ENCODE data around the gene TRAPPC5. TPM values are rescaled to one million over a fixed set of nuclear protein-coding genes. Genes with fewer than 3 reads are reported as not detected.
"Not testable (repeated sequence)": the region's sequence is repeated elsewhere in the genome, so short reads cannot be mapped to it uniquely, and the experiment has no call there.

Gene TRAPPC5
- total RNA-seq, 1 experiment from 2014 or later: 101 TPM

- Histone ChIP-seq H3K4me3 (replicated peaks in 1 of 2; ENCODE audit: low read depth in 1 of 2, low read length in 2 of 2) (no peak overlapping the region), H3K79me2 (ENCODE audit: insufficient read depth, low read length) (peaks cover 9% of the 10 kb centered on the region), H3K4me1 (ENCODE audit: control insufficient read depth in 1 of 2, insufficient read depth in 2 of 2, low read length in 2 of 2) (peaks cover 2 to 15% of the 10 kb centered on the region in 2 experiments; a peak in 3 of 4 replicates), H3K9me2 (ENCODE audit: insufficient read depth) (no peaks in the 10 kb centered on the region), H2AFZ (ENCODE audit: low read depth, low read length, poor library complexity, severe bottlenecking) (no peak overlapping the region), H3K27me3 (ENCODE audit: insufficient read depth, low read length) (no peaks in the 10 kb centered on the region), H3K4me2 (ENCODE audit: low read length) (no peak overlapping the region), H3K27ac (ENCODE audit: low read depth, low read length) (no peak overlapping the region; the same call in 1 of the 2 replicates), H3K9ac (ENCODE audit: low read length) (no peak overlapping the region), H3K36me3 (ENCODE audit: control insufficient read depth in 1 of 2, insufficient read depth in 2 of 2, low read length in 2 of 2) (peaks cover 0 to 11% of the 10 kb centered on the region in 2 experiments; a peak in 1 of 4 replicates), H3K9me3 (ENCODE audit: control insufficient read depth in 1 of 2, insufficient read depth in 1 of 2, low read depth in 1 of 2, low read length in 2 of 2) (peaks cover 0 to 4% of the 10 kb centered on the region in 2 experiments; a peak in 1 of 4 replicates), H4K20me1 (ENCODE audit: insufficient read depth) (no peaks in the 10 kb centered on the region)
- BruUV-seq (replicated peaks): no TSS peak
- ATAC-seq: no peak
- RAD21 ChIA-PET (ENCODE audit: low non-redundant PET in 1 of 2, low total read pairs in 2 of 2, uncharacterized antibody in 2 of 2, unreplicated experiment in 2 of 2): no interaction called here
- TF ChIP-seq SRF (IDR thresholded peaks at IDR 0.05; ENCODE audit: low read depth): no peak
- TF ChIP-seq REST (IDR thresholded peaks at IDR 0.05; ENCODE audit: low read depth): no peak
- no peak for TF ChIP-seq CTCF (IDR thresholded peaks at IDR 0.05 in 2 of 3, conservative IDR thresholded peaks at IDR 0.05 in 1 of 3; ENCODE audit: borderline replicate concordance in 1 of 3, insufficient read depth in 1 of 3, low read depth in 2 of 3, low read length in 2 of 3)
- no peak for TF ChIP-seq RAD21 (IDR thresholded peaks at IDR 0.05; ENCODE audit: low read depth)
- TF ChIP-seq EZH2phosphoT487 (IDR thresholded peaks at IDR 0.05; ENCODE audit: borderline replicate concordance): no peak
- no peak for TF ChIP-seq POLR2AphosphoS5 (IDR thresholded peaks at IDR 0.05; ENCODE audit: low read depth, low read length)
- TF ChIP-seq ZNF274 (IDR thresholded peaks at IDR 0.05; ENCODE audit: low read depth, low read length): no peak
- no peak for TF ChIP-seq JUND (IDR thresholded peaks at IDR 0.05)
- DNase-seq (ENCODE audit: low read depth, low spot score): no peak
- intact Hi-C loops (cut with micrococcal nuclease): no loop called here
- CTCF ChIA-PET: interaction anchor here (1.3 kb wide), 1 partner anchor 157 kb away, joined by 4 read pairs; no protein-coding TSS in a partner anchor
- POLR2A ChIA-PET: no interaction called here
These were observed 37.6 kb upstream of the TRAPPC5 start for GRCh38 chr19:7643031-7643415.

- H3K4me3 ChIP-seq (replicated peaks in 1 of 2; ENCODE audit: low read depth in 1 of 2, low read length in 2 of 2); H3K27me3 ChIP-seq (ENCODE audit: insufficient read depth, low read length); H3K9me2 ChIP-seq (ENCODE audit: insufficient read depth); H3K79me2 ChIP-seq (ENCODE audit: insufficient read depth, low read length); H3K9ac ChIP-seq (ENCODE audit: low read length); intact Hi-C loops (cut with micrococcal nuclease); H3K4me2 ChIP-seq (ENCODE audit: low read length); BruUV-seq (replicated peaks); H3K9me3 ChIP-seq (ENCODE audit: control insufficient read depth in 1 of 2, insufficient read depth in 1 of 2, low read depth in 1 of 2, low read length in 2 of 2); H4K20me1 ChIP-seq (ENCODE audit: insufficient read depth); H2AFZ ChIP-seq (ENCODE audit: low read depth, low read length, poor library complexity, severe bottlenecking): not testable (repeated sequence)
- H3K4me1 ChIP-seq (ENCODE audit: control insufficient read depth in 1 of 2, insufficient read depth in 2 of 2, low read length in 2 of 2): peaks cover 0 to 13% of the 10 kb centered on the region in 2 experiments; a peak in 2 of 4 replicates
- POLR2A ChIA-PET: interaction anchor here (0.6 to 0.7 kb wide), 2 partner anchors 41 to 84 kb away, joined by 3 read pairs; no protein-coding TSS in a partner anchor
- peaks cover 0 to 11% of the 10 kb centered on the region in 2 experiments; a peak in 1 of 4 replicates for H3K36me3 ChIP-seq (ENCODE audit: control insufficient read depth in 1 of 2, insufficient read depth in 2 of 2, low read length in 2 of 2)
- CTCF ChIA-PET: interaction anchor here (1.3 to 1.5 kb wide), 2 partner anchors 37 to 156 kb away, joined by 4 to 5 read pairs; partner anchors contain the start of gene TRAPPC5
- DNase-seq (ENCODE audit: low read depth, low spot score) (peak; percentile 69), ATAC-seq (peak; percentile 70)
- RAD21 ChIA-PET (ENCODE audit: low non-redundant PET in 1 of 2, low total read pairs in 2 of 2, uncharacterized antibody in 2 of 2, unreplicated experiment in 2 of 2): interaction anchor here (0.7 to 1.6 kb wide), 2 partner anchors 75 to 156 kb away, joined by 3 to 6 read pairs; no protein-coding TSS in a partner anchor
- H3K27ac ChIP-seq (ENCODE audit: low read depth, low read length): peak overlapping the region; percentile 4; the same call in 1 of the 2 replicates
These were observed 36.7 kb upstream of the TRAPPC5 start for GRCh38 chr19:7643629-7644549.
